Measurements from ENCODE around the gene PRPH.
"Not testable (repeated sequence)": the region's sequence is repeated elsewhere in the genome, so short reads cannot be mapped to it uniquely, and the experiment has no call there.

Gene PRPH

GRCh38 chr12:49276304-49277290 lies 18.4 kb upstream of the PRPH start:
- ChIA-PET CTCF (interaction anchor here (0.6 to 3.4 kb wide), 5 partner anchors 8 to 304 kb away, joined by 3 to 12 read pairs (median 5); no protein-coding TSS in a partner anchor), POLR2A (interaction anchor here (0.7 to 2.1 kb wide), 7 partner anchors 10 to 213 kb away, joined by 3 to 16 read pairs (median 3); partner anchors contain the start of genes TROAP and TUBA1B)
- TF ChIP-seq CTBP1 (IDR thresholded peaks at IDR 0.05; ENCODE audit: borderline replicate concordance): no peak
- TF ChIP-seq ARNT (IDR thresholded peaks at IDR 0.05): no peak
- no peak for TF ChIP-seq ELF4 (IDR thresholded peaks at IDR 0.05)
- TF ChIP-seq L3MBTL2 (conservative IDR thresholded peaks at IDR 0.05): no peak
- TF ChIP-seq SUZ12 (IDR thresholded peaks at IDR 0.05): no peak
- no peak for TF ChIP-seq FOXA1 (IDR thresholded peaks at IDR 0.05)
- TF ChIP-seq, protein P1, sequence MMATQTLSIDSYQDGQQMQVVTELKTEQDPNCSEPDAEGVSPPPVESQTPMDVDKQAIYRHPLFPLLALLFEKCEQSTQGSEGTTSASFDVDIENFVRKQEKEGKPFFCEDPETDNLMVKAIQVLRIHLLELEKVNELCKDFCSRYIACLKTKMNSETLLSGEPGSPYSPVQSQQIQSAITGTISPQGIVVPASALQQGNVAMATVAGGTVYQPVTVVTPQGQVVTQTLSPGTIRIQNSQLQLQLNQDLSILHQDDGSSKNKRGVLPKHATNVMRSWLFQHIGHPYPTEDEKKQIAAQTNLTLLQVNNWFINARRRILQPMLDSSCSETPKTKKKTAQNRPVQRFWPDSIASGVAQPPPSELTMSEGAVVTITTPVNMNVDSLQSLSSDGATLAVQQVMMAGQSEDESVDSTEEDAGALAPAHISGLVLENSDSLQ (IDR thresholded peaks at IDR 0.05): no peak
- TF ChIP-seq BHLHE40 (IDR thresholded peaks at IDR 0.05; ENCODE audit: borderline replicate concordance): no peak
- TF ChIP-seq NFRKB (IDR thresholded peaks at IDR 0.05): no peak
- no peak for TF ChIP-seq SP1 (IDR thresholded peaks at IDR 0.05)
- no peak for TF ChIP-seq FOXK2 (IDR thresholded peaks at IDR 0.05)
- TF ChIP-seq FOXM1 (IDR thresholded peaks at IDR 0.05; ENCODE audit: borderline replicate concordance): no peak
- TF ChIP-seq ZNF384 (IDR thresholded peaks at IDR 0.05): no peak
- no peak for TF ChIP-seq HDGF (IDR thresholded peaks at IDR 0.05; ENCODE audit: borderline replicate concordance)
- no peak for DNase-seq (ENCODE audit: extremely low spot score)

DNA sequence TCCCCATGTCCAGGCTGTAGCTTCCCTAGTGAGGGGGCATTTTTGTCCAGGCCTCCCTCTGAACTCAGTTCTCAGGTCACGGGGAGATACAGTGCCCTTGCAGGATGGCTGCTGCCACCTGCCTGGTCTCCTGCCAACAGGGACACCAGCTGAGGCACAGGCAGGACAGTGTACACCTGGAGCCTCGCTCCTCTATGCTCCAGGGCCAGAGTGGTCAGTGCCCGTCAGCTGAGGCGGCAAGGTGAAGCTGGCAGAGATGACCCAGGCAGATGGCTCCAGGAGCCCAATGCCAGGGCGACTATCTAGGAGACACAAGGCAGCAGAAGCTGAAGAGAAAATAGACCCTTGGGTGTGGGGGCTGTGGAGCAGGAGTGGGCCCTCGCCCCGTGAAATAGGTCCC lies 17.5 kb upstream of the PRPH start:
- TF ChIP-seq FOXM1 (IDR thresholded peaks at IDR 0.05; ENCODE audit: borderline replicate concordance) (no peak), CTBP1 (IDR thresholded peaks at IDR 0.05; ENCODE audit: borderline replicate concordance) (no peak), FOXA1 (IDR thresholded peaks at IDR 0.05) (no peak), NFRKB (IDR thresholded peaks at IDR 0.05) (no peak), ELF4 (IDR thresholded peaks at IDR 0.05) (no peak), FOXK2 (IDR thresholded peaks at IDR 0.05) (no peak), TARDBP (IDR thresholded peaks at IDR 0.05) (no peak), BHLHE40 (IDR thresholded peaks at IDR 0.05; ENCODE audit: borderline replicate concordance) (no peak), SUZ12 (IDR thresholded peaks at IDR 0.05) (no peak), LEF1 (IDR thresholded peaks at IDR 0.05; ENCODE audit: borderline replicate concordance) (no peak), SP1 (IDR thresholded peaks at IDR 0.05) (no peak), L3MBTL2 (conservative IDR thresholded peaks at IDR 0.05) (no peak), HDGF (IDR thresholded peaks at IDR 0.05; ENCODE audit: borderline replicate concordance) (no peak)
- TF ChIP-seq, protein P1 (IDR thresholded peaks at IDR 0.05): no peak
- CTCF ChIA-PET: interaction anchor here (0.6 to 3.4 kb wide), 4 partner anchors 9 to 64 kb away, joined by 3 to 12 read pairs (median 6); no protein-coding TSS in a partner anchor
- DNase-seq (ENCODE audit: extremely low spot score): no peak
- POLR2A ChIA-PET: interaction anchor here (0.7 to 2.1 kb wide), 6 partner anchors 10 to 213 kb away, joined by 3 to 16 read pairs (median 6); partner anchors contain the start of genes TROAP and TUBA1B

- POLR2A ChIA-PET: interaction anchor here (0.7 to 1.4 kb wide), 7 partner anchors 8 to 149 kb away, joined by 3 to 8 read pairs (median 4); partner anchors contain the start of genes TROAP, TUBA1B and TUBA1C
- no peak for DNase-seq (ENCODE audit: extremely low spot score)
- CTCF ChIA-PET: interaction anchor here (0.6 to 3.4 kb wide), 5 partner anchors 9 to 68 kb away, joined by 4 to 12 read pairs (median 5); no protein-coding TSS in a partner anchor
- TF ChIP-seq L3MBTL2 (conservative IDR thresholded peaks at IDR 0.05) (peak; percentile 63), SUZ12 (IDR thresholded peaks at IDR 0.05) (no peak)
These were observed 15.2 kb upstream of the PRPH start for GRCh38 chr12:49279706-49280159.

DNA sequence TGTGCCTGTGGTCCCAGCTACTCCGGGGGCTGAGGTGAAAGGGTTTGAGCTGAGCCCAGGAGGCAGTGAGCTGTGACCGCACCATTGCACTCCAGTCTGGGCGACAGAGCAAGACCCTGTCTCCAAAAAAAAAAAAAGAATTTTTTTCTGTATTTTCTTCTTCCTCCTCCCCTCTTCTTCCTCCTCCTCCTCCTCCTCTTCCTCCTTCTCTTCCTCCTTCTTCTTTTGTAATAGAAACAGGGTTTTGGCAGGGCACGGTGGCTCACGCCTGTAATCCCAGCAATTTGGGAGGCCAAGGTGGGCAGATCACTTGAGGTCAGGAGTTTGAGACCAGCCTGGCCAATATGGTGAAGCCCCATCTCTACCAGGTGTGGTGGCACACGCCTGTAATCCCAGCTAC lies 14.4 kb upstream of the PRPH start:
- POLR2A ChIA-PET: interaction anchor here (1.1 to 1.4 kb wide), 3 partner anchors 9 to 15 kb away, joined by 3 to 8 read pairs (median 4); partner anchors contain the start of gene TUBA1C
- DNase-seq (ENCODE audit: extremely low spot score): not testable (repeated sequence)
- CTCF ChIA-PET: interaction anchor here (3.4 kb wide), 1 partner anchor 8 kb away, joined by 12 read pairs; no protein-coding TSS in a partner anchor

DNA sequence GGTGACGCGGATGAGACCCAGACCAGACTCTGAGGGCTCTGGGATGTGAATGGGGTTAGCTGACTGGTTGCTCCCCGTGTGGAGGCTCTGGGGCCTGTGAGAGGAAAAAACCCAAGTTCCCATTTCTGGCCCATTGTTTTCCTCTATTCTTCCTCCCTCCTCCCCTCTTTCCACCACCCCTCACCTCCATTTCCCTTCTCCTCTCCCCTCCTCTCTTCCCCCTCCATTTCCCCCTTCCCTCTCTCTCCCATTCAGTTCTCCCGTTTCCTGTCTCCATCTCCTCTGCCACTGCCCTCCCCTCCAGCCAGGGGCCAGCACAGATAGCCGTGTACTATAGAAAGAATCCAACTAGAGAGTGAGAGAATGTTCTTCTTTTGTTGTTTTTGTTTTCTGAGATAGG lies 12.6 kb upstream of the PRPH start:
- CTCF ChIA-PET: interaction anchor here (0.6 to 1.8 kb wide), 4 partner anchors 10 to 60 kb away, joined by 3 to 7 read pairs (median 4); no protein-coding TSS in a partner anchor
- POLR2A ChIA-PET: interaction anchor here (1.2 to 1.6 kb wide), 4 partner anchors 16 to 84 kb away, joined by 4 to 7 read pairs (median 4); partner anchors contain the start of genes SPATS2, TROAP and TUBA1C
- TF ChIP-seq BHLHE40 (IDR thresholded peaks at IDR 0.05; ENCODE audit: borderline replicate concordance) (no peak), CTBP1 (IDR thresholded peaks at IDR 0.05; ENCODE audit: borderline replicate concordance) (no peak), FOXM1 (IDR thresholded peaks at IDR 0.05; ENCODE audit: borderline replicate concordance) (no peak), FOXA1 (IDR thresholded peaks at IDR 0.05) (no peak), HDGF (IDR thresholded peaks at IDR 0.05; ENCODE audit: borderline replicate concordance) (no peak), ARNT (IDR thresholded peaks at IDR 0.05) (no peak), L3MBTL2 (conservative IDR thresholded peaks at IDR 0.05) (no peak), SUZ12 (IDR thresholded peaks at IDR 0.05) (no peak), SP1 (IDR thresholded peaks at IDR 0.05) (no peak), TARDBP (IDR thresholded peaks at IDR 0.05) (no peak), LEF1 (IDR thresholded peaks at IDR 0.05; ENCODE audit: borderline replicate concordance) (no peak), ZNF384 (IDR thresholded peaks at IDR 0.05) (no peak), FOXK2 (IDR thresholded peaks at IDR 0.05) (no peak), ELF4 (IDR thresholded peaks at IDR 0.05) (no peak), NFRKB (IDR thresholded peaks at IDR 0.05) (no peak)
- TF ChIP-seq, protein P1 (IDR thresholded peaks at IDR 0.05): no peak
- no peak for DNase-seq (ENCODE audit: extremely low spot score)

GRCh38 chr12:49282740-49283375 lies 12.1 kb upstream of the PRPH start:
- ChIA-PET POLR2A (interaction anchor here (1.2 to 1.6 kb wide), 4 partner anchors 17 to 84 kb away, joined by 4 to 7 read pairs (median 4); partner anchors contain the start of genes SPATS2, TROAP and TUBA1C), CTCF (interaction anchor here (0.6 to 2.1 kb wide), 4 partner anchors 10 to 59 kb away, joined by 3 to 10 read pairs (median 6); no protein-coding TSS in a partner anchor)
- not testable (repeated sequence) for DNase-seq (ENCODE audit: extremely low spot score)
